GM18517 (cell line): ENCODE measurements around the gene GARNL3.

ENCODE experiments used
- ATAC-seq: cut with Tn5 transposase; IDR thresholded peaks from one replicate; pipeline ENCODE4 v1.9.1; 2021; ENCODE audit warnings: mild to moderate bottlenecking, moderate library complexity; ENCODE audit not compliant: unreplicated experiment

Gene GARNL3

DNA sequence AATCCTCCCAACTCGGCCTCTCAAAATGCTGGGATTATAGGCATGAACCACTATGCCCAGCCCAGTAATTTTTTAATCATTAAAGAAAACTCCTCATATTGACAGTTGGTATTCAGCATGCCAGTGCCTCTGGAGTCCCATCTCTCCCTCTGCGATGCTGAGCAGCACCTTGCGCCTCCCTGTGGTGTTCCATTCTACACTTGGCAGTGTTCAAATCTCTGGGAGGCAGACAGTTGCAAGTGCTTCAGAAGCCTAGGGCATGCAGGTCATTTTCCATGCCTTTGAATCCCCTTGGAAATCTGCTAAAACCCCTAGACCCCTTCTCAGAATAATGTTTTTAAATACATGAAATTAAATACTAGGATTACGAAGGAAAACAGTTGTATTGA lies 41.3 kb downstream of the GARNL3 start:
- no peak for ATAC-seq

- no peak for ATAC-seq
These were observed 43.2 kb downstream of the GARNL3 start for GRCh38 chr9:127307802-127308201.

GRCh38 chr9:127308652-127309434 lies 44.3 kb downstream of the GARNL3 start:
- ATAC-seq, result no peak

DNA sequence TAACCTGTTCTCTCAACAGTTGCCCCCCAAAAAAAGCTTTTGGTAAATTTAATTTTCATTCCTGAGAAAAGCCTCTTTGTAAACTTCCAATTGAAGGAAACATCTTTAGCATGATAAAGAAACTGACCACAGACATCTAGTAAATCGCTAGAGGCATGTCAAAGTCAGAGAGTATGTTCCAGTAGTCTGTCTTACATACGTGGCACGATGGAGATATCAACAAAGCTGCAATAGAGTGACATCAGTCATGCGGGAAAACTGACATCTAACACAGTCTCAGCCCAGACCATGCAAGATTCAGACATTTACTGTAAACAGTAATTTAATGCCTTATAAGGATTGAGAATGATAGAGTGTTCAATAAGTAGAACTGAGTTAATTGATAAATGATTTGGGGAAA lies 45.1 kb downstream of the GARNL3 start:
- ATAC-seq, result no peak

DNA sequence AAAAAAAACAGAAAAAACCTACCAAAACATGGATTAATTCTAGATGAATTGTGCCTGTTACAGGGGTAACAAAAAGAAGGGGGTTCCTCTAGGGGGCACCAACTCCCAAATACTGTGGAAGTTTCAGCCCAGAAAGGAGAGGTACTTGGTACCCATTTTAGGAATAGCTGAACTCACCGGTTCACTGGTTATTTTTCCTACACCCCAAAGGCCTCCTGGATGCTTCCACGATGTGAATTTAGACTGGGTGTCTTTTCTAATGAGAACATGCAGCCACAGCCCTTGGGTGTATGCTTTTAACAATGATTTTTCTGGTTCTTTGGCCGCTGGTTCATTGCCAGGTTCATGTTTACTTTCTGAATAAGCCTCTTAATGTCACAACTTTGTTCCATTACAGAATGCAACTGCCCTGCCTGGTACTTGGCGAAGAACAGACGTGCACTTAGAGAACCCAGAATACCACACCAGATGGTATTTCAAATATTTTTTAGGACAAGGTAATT lies 46.7 kb downstream of the GARNL3 start:
- ATAC-seq, result no peak

GRCh38 chr9:127313042-127313560 lies 48.5 kb downstream of the GARNL3 start:
- no peak for ATAC-seq

DNA sequence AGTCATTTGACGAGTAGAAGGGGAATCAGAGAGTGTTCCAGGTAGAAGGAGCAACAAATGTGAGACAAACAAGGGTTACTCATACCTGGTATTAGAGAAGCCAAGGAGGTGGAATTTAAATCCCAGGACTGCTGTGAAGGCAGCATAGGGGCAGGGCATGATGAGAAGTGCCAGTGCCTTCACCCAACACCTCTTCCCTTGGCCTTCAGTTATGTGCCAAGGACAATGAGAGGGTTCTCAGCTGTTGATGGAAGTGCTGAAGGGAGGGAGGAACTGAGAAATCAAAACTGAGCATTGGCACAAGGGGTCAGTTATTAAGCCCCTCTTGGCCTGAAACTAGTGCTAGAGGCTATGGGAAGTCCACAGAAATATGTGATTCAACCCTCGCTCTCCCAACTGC lies 50.3 kb downstream of the GARNL3 start:
- ATAC-seq, result no peak

DNA sequence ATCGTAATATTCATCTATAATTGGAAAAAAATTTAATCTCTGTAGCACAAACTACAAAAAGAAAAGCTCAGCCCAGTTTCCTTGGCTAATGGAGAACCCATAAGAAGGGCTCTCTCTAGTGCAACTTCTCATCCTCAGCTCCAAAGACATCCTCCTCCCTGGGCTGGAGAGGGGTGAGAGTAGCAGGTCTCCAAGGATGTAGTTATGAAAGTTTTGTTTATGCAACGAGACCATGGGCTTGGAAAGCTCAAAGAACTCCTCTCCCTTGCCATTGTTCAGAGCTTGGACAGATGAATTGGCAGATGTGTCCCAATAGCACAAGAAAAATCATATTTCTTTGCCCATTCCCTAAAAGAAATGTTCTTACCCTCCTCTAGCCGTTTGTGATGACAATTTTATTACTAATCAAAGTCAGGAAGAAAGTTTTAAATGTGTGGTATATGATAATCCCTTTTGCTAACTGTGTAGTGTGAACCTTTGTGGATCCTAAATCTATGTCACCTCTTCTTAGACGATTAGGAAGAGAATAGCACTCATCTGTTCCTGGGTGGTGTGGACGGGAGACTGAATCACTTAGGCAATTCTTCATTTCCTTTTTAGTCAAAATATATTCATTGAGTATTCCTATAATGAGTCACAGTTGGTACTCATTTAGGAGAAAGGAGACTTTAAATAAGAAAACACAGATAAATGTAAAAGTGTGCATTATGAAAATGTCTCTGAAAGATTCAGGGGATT lies 52.2 kb downstream of the GARNL3 start:
- ATAC-seq, result no peak

GRCh38 chr9:127318651-127319167 lies 54.1 kb downstream of the GARNL3 start:
- ATAC-seq, result no peak

DNA sequence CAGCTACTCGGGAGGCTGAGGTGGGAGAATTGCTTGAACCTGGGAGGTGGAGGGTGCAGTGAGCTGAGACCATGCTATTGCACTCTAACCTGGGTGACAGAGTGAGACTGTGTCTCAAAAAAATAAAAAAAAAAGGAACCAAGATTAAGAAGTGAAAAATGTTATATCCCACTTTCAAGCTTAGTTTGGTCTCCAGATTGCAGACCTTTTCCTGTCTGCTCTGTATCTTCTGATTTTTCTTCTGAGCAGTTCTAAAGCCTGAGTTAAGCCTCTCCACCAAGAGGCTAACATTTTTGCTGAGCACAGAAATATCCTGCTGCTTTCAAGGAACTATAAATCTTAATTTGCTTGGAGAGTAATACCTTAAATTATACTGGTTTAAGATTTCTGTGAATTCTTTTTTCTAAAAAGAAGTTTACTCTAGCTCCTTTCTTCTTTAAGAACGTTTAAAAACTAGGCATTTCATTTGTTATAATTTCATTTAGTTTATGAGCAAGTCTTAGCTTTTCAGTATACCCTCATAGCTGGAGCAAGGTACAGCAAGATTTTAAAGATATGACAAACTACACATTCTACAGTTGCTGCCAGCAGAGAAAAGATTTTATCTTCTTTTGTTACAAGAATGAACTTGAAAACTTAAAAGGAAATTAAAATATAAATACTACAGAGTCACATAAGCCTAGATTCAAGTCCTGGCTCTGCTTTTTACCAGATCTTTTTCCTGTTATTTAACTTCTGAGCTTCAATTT lies 55.0 kb downstream of the GARNL3 start:
- peak; percentile 61 for ATAC-seq

DNA sequence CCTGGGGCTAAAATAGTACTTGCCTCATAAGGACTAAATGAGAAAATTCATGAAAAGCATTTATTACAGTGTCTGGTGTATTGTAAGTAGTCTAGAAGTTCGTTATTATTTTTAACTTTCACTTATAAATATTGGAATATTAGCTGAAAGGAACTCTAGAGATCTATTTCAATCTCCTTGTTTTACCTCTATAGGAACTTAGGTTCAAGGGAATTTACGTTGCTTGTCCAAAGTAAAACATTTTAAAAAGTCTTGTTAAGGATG lies 55.5 kb downstream of the GARNL3 start:
- ATAC-seq, result no peak

GRCh38 chr9:127323393-127323792 lies 58.8 kb downstream of the GARNL3 start:
- ATAC-seq, result no peak

DNA sequence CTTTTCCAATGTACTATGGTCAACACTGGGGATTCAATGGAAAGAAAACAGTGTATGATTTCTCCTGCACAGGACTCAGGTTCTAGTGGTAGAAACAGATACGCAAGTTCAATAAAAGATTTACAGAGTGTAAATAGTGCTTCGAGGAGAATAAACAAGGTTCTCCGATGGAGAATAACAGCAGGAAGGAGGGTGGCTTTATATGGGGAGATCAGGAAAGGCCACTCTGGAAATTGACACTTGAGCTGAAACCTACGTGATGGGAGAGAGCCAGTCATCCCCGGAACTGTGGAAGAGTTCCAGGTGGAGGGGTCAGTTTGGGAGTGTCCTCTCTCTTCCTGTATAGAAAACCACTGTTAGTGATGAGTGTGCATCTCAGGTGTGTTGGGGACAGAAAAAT lies 65.9 kb downstream of the GARNL3 start:
- no peak for ATAC-seq

- ATAC-seq, result no peak
These were observed 68.9 kb downstream of the GARNL3 start for GRCh38 chr9:127333221-127334064.

DNA sequence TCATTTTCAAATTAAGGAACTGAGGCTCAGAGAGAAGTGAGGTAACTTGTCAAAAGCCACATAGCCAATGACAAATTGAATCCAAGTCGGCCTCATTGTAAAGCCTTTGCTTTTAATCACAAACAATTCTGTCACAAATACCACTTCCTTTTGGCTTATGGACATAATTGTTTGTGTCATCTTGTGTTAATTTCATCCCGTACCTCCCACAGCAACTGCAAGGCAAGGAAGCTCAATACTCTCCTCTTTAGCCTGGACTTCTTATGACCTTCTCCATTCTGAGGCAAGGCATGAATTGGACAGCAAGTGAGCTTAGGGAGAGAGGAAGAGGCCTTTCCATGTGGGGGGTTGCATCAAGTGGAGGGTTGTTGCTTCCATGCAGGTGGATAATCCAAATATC lies 70.2 kb downstream of the GARNL3 start:
- no peak for ATAC-seq

DNA sequence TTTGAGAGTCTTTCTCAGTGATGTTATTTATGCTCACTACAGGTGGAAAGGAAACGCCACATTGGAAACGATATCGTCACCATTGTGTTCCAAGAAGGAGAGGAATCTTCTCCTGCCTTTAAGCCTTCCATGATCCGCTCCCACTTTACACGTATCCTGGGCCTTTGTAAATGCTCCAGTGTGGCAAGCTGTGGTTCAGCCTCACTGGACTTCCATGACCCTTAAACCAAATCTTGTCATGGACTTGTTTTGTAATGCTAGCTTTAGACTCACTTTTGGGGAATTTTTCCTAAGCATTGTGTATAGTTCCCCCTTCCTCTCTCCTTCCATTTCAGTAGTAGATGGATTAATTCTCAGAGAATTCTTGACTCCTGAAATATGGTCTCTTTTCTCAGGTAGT lies 71.5 kb downstream of the GARNL3 start:
- no peak for ATAC-seq

- no peak for ATAC-seq
These were observed 72.2 kb downstream of the GARNL3 start for GRCh38 chr9:127336506-127337352.

DNA sequence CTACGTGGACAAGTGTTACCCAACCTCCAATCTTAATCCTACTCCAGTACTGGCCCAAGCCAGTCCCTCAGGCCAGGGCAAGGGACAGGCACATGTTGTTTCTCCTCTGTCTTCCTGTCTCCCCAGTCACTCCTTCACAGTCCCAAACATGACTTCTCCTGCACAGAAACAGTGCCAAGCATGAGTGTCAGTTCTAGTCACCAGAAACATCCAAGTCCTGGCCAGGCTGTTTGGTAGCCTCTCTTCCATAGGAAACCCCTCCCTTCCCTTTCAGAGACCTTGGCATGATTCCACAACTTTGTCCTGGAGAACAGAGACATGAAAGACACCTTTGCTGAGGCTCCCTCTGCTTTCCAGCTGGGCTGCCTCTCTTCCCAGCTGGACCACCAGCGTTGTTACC lies 76.1 kb downstream of the GARNL3 start:
- no peak for ATAC-seq

GRCh38 chr9:127341152-127341551 lies 76.6 kb downstream of the GARNL3 start:
- ATAC-seq, result no peak
